Medulla oblongata (tissue), 1 donor: Measurements from ENCODE around the gene CALR3.
"Not testable (repeated sequence)": the region's sequence is repeated elsewhere in the genome, so short reads cannot be mapped to it uniquely, and the experiment has no call there.

Experiments used
- DNase-seq: peaks from one replicate; pipeline ENCODE4 v3.0.0-alpha.2; 2015; ENCODE audit errors: extremely low spot score

The CALR3 gene, protein sequence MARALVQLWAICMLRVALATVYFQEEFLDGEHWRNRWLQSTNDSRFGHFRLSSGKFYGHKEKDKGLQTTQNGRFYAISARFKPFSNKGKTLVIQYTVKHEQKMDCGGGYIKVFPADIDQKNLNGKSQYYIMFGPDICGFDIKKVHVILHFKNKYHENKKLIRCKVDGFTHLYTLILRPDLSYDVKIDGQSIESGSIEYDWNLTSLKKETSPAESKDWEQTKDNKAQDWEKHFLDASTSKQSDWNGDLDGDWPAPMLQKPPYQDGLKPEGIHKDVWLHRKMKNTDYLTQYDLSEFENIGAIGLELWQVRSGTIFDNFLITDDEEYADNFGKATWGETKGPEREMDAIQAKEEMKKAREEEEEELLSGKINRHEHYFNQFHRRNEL

DNA sequence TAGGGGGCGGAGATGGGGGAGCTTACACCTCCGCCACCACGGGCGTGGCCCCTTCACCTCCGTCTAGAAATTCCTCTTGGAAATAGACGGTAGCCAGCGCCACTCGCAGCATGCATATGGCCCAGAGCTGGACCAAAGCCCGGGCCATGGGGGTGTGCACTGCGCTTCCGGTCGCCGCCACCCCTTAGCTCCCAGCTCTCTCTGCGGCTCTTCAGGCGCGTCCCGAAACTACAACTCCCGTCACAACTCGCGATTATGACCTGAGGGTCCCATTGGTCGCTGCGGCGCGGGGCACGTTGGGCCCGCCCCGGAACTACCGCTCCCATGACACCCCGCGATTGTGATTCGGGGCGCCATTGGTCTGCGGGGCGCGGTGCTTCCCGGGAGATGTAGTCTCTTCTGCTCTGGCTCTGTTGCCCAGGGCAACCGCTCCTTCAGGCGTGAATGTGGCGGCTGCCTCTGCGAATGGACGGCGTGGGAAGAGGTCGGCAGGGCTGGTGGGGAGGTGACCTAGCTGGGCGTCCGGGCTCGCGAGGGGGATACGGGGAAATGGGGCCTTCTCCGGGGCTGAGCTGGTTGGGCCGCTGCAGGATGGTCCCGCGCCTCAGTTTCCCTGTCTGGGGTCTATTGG, at the start of gene CALR3, which contains the start of gene C19orf44:
TSS of gene CALR3 (minus strand) at position 186 of the 631 bp plus-strand sequence. CDS start at position 148, 38 bp downstream.
TSS of gene C19orf44 (plus strand) at position 413 of the 631 bp plus-strand sequence. CDS start 4,399 bp downstream, outside the sequence.
- DNase-seq = peak; percentile 99

DNA sequence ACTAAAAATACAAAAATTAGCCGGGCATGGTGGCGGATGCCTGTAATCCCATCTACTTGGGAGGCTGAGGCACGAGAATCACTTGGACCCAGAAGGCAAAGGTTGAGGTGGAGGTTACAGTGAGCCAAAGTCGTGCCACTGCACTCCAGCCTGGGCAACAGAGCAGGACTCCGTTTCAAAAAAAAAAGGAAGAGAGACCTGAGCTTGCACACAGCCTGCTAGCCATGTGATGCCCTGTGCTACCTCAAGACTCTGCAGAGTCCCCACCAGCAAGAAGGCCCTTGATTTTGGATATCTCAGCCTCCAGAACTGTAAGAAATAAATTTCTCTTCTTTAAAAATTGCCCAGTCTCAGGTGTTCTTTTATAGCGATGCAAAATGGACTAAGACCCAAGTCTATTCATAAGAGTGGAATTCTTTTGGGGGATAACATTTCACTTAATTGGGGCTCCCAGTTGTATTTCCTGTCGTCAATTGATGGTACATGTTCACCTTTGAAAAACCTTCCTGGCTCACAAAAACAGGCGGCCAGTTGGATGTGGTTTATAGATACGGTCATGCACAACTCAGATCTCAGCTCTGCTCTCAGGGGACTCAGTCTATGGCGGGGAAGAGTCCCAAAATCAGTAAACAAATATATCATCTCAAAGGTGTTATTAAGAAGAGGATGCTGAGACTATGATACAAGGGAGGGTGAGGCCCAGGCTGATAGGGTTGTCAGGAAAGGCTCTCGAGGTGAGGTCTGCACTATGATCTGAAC, 48.7 kb upstream of the CALR3 start:
- DNase-seq = no peak

DNA sequence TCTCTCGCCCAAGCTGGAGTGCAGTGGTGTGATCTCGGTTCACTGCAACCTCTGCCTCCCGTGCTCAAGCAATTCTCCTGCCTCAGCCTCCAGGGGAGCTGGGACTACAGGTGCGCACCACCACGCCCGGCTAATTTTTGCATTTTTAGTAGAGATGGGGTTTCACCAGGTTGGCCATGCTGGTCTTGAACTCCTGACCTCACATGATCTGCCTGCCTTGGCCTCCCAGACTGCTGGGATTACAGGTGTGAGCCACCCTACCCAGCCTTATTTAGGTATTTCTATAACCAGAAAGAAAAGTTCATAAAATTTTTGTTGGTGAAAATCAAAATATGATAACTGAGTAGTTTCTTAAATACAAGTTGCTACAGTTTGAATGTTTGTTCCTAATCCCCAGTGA, 47.8 kb upstream of the CALR3 start:
- not testable (repeated sequence) for DNase-seq

DNA sequence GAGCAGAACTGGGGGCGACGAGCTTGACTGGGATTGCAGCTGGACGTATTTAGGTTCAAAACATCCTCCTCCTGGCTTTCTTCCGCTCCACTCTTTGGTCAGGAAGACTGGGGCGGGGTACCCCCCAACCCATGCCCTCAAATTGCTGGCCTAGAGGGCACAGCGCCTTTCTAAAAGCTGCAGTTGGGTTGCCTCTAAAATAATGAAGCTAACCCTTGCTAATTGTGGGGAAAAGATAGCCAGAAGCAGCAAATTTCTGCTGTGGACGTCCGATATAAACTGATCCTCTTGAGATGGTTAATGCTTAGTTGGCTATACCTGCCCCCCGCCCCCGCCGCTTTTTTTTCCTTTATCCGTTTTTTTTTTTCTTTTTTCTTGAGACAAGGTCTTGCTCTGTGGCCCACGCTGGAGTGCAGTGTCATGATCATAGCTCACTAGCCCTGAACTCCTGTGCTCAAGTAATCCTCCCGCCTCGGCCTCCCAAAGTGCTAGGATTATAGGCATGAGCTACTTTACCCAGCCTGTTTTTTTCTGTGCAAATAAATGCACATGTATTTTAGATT, 47.0 kb upstream of the CALR3 start:
- no peak for DNase-seq

DNA sequence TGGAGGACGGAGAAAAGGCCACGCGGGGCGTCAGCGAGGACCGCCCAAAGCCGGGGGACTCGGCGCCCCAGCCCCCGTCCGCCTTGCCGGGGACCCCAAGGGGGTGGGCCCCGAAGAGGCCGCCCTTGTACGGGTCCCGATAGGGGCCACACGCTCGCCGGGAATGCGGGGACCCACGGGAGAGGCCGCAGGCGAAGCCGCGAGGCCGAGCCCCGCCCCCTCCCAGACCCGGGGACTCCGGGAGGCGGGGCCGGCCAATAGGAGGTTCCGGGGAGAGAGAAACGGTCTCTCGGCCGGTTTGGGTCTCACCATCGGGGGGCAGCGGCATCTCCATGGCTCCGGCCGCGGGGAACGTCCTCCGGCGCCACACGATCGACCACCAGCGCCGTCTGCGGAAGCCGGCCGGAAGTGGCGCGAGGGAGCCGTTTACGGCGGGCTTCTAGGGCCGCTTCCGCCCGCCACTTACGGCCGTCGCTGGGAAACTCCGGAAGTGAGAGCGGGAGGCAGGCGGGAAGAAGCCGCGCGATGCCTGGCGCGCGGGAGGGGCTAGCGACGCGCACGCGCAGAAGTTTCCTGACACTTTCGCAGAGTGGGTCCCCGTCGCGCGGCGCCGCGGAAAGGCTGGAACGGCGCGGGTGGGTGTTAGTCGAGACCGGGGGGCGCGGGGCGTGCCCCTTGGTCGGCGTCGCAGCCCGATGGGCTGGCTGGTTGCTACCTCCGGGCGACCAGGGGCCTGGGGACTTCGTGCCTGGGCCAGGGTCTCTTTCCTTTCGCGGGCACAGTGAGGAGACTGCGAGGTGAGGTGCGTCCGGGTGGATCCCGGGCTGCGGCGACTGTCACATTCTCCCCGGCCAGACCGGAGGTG, 46.3 kb upstream of the CALR3 start, which contains the start of gene CHERP:
TSS of gene CHERP (minus strand) at position 393 of the 865 bp plus-strand sequence. CDS start at position 334, 59 bp downstream.
- DNase-seq = peak; percentile 97

DNA sequence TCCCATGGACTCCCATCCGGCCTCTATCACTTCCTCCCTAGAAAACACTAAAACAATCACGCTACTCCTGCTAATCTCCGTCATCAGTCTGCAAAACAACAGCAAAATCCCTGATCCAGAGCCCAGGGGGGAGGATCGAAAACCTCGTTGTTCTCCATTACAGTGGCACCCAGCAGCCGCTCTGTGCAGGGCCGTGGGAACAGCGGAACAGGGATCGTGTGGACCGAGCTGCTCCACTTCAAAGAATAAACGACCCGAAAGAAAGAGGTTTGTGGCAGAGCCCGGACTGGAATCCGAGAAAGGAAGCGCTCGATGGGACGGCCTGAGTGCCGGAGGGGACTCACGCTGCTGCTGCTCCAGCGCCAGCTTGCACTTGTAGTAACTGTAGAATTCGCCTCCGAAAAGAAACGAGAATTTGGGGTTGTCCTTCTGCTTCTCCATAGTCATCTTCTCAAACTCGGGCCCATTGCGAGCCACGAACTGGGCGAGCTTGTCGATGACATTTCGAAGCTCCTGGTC, 45.6 kb upstream of the CALR3 start:
- DNase-seq = no peak

DNA sequence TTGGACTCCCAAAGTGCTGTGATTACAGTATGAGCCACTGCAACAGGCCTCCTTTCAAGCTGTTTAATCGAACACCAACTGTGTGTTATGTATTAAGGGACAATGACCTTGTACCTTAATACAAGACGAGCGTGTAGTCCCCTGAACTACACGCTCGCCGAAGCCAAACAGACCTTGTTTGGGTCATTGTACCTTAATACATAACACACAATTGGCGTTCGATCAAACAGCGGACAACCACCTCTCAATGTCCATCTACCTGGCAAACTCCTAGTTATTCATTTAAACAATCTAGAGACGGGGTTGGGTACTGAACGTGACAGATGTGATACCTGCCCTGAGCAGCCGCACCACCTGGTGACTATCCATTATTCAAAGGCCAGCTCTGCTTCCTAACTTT, 45.0 kb upstream of the CALR3 start:
- DNase-seq = no peak

DNA sequence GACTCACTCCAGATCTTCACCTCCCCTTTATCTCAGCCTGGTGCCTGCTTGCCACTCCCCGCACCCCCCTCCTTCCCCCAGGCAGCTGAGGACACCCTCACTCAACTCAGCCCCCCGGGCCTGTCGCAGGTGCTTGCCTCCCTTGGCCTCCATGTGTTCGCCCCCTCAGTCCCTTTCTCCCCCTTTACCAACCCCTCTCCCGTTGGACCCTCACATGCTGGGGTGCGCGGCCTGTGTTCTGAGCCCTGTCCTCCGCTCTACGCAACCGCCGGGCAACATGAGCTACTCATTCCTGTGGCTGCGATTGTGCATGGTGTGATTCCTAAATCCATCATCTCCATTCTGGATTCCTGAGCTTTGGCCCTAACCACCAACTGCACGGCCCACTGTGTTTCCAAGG, 41.1 kb upstream of the CALR3 start:
- no peak for DNase-seq

DNA sequence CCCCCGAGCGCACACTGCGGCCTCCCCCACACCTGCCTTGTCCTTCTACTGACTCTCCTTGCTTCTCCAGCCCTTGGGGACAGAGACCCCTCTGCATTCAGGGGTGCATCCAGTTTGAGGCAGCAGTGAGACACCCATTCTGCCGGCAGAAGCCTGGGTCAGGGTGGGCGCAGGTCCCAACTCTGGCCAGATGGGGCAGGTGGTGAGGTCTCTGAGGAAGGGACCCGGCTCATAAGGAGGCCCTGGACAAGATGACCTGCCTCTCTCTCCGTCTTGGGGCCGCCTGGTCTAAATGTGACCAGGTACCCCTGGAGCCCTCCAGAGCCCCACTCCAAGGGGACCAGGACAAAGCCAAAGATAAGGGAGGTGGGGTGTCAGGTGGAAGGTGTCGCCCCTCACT, 40.2 kb upstream of the CALR3 start:
- no peak for DNase-seq

DNA sequence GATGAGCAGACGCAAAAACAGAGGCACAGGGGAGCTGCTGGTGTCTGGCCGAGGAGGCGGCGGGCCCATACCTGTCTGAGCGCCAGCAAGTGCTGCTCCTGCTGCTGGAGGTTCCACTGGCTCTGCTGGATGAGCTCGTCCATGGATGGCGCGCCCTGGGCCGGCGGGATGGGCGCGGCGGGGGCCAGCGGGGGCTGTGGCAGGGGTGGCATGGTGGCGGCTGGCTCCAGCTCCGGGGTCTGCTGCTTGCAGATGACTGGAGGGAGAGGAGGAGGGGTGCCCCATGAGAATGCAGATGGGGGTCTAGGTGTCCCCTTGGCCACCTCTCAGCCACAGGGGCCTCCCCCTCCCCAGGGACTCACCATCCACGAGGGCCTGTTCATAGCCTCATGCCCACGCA, 39.4 kb upstream of the CALR3 start:
- no peak for DNase-seq

DNA sequence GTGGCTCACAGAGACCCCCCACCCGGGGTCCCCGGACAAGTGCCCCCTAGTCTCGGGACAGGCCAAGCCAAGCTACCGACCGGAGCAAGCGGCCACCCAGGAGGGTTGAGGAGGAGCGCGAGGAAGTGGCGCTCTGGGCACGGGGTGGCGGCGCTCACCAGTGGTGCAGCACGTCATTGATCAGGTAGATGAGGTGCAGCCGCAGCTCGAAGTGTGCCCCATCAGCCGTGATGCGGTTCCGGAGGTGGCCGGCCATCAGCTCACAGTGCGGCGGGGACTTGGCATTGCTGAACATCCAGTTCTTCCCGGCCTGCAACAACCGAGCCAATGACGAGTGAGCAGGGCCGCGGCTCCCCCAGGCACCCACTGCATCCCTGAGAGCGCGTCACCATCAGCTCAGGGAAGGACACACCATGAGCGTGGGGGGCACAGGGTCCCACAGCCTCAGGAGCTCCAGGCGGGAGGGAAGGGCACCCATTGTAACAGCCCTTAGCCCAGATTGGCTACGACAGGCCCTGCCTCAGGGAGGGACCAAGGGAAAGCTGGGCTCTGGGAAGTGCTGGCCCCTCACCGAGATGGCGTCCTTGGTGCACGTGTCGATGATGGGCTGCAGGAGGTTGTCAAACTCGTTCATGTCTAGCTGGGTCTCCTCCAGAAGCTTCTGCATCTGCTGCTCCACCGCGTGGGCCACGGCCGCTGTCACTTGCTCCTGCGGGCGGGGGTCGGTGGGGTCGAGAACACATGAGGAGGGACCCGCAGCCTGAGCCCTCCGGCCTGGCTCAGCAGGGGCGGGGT, 36.7 kb upstream of the CALR3 start:
- DNase-seq = no peak

DNA sequence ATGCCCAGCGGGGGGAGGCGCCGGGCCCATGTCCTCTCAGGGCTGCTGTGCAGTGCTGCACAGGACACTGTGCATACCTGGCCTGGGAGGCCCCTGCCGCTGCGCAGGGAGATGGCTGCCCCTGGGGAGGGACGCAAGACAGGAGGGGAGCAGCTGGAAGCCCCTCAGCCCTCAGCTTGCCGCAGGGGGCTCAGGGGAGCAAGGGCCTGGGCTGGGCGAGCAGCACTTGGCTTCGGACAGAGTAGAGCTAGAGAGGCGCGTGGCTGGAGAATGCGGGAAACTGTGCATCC, 35.4 kb upstream of the CALR3 start:
- DNase-seq = no peak

DNA sequence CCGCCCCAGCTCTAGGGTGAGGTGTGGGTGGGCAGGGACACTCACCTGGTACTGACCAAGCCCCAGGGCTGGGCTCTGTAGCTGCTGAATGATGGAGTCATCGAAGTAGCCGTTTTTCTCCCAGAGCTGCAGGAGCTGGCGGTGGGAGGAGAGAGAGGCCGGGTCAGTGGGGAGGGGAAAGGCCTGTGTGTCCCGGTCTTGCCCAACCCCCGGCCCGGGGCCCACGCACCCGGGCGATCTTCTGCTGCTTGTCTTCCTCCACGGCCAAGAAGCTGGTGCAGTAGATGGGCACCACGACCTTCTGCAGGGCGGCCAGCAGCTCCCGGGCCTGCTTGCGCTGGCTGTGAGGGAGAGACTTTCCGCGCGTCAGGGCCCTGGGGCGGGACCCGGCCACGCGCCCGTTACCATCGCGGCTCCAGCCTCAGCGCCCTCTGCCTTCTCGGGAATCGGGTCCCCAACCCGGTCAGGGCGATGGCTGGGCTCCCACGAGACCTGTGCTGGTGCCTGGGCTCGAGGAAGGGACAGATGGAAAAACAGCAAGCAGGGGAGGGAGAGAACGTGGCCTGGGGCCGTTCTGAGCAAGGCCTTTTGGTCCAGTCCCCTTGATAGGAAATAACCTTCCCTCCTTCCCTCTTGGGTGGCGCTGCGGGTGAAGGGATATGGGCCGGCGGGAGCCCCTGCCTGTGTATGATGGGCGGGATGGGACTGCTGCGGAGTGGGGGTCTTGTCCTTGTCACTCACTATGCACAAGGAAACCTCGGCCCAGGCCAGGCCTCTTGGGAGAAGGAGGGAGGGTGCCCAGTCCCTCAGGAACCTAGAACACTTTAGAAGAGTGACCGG, 34.8 kb upstream of the CALR3 start:
- no peak for DNase-seq

DNA sequence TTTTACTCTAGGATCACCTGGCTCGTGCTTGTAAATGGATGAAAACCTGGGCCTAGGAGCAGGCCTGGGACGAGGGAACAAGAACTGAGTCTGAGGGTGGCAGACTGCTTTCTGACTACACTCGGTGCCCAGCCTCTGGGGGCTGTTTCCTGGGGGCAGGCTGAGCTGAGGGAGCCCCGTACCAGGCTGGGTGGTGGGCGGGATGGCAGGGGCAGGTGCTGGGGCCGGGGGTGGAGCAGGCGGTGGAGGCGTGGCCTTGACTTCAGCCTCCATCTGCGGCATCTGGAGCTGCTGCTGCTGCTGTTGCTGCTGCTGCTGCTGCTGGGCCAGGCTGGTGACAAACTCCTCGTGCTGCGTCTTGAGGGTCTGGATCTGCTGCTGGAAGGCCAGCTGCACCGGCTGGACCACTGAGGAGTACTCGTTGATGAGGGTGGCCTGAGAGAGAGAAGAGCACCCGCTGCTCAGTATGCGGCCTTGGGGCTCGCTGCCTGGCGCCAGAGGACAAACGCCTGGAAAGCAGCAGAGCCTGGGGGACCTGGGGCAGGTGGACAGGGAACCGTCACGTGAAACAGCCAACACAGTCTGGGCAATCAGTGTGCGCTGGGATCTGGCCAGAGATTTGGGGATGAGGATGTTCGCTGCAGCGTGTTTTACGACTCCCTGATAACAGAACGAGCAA, 33.6 kb upstream of the CALR3 start:
- no peak for DNase-seq

DNA sequence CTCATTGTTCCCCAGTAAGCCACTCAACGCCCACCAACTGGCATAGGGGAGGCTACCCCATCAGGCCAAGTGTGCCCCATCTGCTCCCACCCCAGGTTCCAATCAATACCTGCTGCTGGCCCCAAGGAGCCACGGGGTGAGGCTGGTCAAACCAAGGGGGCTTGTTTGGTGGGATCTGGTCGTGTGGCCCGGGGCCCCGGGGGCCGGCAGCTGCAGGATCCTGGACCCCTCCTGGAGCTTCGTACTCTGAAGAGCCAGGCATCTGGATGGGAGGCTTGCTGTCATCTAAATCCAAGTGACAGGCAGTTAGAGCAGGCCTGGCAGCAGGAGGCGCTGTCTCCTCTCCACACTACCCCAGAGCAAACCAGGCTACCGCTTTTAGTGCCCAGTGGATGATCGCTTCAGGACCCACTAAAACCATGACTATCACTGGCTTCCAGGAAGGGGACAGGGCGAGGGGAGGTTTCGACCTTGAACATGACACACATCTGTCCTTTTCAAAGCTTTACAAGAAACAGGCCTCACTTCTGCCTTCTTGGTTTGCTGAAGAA, 32.1 kb upstream of the CALR3 start:
- DNase-seq = no peak

DNA sequence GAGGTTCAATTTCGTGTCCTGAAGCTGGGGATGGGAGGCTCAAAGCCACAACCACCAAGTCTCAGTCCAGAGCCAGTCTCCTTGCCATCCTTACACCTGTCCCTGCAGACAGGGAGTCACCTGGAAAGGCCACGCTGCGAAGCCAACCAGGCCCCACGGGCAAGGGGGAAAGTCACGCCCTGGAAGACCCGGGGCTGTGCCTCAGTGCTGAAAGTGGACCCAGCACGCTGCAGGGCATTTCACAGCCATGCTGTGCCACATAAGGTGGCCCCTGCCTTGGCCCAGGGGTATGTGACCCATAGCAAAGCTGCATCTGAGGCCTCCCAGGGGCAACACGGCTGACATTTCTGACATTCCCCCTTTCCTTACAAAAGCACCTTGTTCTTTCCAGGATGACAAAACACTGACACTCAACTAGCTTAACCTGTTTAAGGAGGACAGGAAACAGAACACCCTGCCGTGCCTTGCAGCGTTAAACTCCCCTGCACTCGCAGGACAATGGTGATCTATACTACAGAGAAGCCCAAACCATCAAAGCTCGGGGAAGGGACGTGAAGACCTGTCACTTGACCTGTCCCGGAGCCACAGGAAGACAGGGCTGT, 31.5 kb upstream of the CALR3 start:
- DNase-seq = no peak

DNA sequence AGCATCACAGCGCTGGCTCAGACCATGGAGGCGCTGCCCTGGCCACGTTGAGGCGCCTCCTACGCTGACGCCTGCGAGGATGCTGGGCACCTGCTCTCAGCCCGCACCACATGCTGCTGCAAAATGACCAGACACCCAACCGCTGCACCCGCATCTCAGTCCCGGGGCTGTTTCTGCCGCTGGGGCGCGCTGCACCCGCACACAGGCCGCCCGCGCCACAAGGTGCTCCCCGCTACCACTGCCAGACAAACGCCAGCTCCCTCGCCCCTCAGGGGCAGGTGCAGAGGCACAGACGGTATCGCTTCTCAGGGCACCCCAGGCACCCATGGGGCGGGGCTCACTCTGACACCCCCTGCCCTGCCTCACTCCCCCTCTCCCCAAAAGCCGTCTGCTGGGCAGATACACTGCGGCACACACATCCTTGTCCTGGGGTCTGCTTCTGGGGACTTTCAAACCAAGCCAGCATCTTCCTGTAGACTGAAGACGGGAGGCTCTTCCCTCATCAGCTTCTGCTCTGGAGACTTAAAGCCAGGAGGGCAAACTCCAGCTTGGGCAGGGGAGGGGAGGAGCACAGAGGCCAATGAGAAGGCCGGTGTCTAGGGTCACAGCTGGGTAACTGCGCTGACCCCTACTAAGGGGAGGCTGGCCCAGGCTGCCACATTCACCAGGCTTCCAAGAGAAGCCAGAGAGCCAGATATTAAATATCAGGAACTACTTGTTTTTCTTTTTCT, 29.9 kb upstream of the CALR3 start:
- no peak for DNase-seq
